Measurements from ENCODE around the gene JPH2. TPM values are rescaled to one million over a fixed set of nuclear protein-coding genes. Genes with fewer than 3 reads are reported as not detected.
A peak's percentile ranks its signal among the peaks of the same experiment; 100 is the strongest.

The JPH2 gene
- total and polyA plus RNA-seq, 2 of the 4 experiments (the other 2 are of a cell fraction) = 0.44 to 0.54 TPM

- TF ChIP-seq, protein P1, sequence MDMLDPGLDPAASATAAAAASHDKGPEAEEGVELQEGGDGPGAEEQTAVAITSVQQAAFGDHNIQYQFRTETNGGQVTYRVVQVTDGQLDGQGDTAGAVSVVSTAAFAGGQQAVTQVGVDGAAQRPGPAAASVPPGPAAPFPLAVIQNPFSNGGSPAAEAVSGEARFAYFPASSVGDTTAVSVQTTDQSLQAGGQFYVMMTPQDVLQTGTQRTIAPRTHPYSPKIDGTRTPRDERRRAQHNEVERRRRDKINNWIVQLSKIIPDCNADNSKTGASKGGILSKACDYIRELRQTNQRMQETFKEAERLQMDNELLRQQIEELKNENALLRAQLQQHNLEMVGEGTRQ (IDR thresholded peaks at IDR 0.05; ENCODE audit: low read depth, low read length) = no peak
These were observed 117.6 kb downstream of the JPH2 start (continued) for GRCh38 chr20:44069203-44070011.

DNA sequence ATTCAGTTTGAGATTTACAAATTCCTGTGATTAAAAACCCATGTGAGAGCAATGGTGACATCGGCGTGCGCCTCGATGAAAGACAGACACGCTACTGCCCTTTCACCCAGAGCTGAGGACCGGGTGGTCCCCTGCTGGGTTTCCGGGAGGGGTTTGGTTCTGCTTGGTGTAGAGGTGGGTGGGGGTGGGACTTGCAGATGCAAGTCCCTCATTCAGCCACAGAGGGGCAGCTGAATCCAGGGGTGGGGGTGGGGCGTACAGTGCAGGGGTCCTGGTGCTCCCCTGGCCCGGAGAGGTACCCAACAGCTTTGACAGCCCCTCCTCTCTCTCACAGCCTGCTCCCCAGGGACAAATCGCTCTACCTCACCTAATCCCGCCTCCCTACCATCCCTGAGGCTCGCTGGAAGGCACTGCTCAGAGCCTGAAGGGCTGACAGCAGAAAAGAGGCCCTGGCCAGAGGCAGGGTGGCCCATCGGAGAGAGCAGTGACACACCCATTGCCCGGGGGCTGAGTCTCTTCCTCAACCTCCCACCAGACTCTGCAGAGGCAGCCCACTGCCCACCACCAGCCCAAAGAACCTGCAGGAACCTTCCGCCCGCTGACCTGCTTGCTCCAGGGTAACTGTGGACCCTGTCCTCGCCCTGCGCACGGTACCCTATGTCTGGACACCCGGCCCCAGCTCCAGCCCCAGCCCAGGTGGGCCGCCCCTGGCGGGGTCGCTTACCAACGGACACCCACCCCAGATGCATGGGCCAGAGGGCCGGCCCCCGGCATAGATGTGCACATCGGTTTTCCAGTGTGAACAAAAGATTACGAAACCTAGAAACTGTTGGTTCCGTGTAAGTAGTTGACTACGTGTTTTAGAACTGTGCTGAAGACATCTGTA is 118.4 kb downstream of the JPH2 start:
- in situ Hi-C loops (cut with MboI; ENCODE audit: low sequenced_read_pairs) = no loop called here
- intact Hi-C loops (cut with micrococcal nuclease) = no loop called here
- H3K4ac ChIP-seq (ENCODE audit: low read depth, low read length) = no peak overlapping the region
- H3K4me2 ChIP-seq (ENCODE audit: low read depth, low read length) = no peak overlapping the region
- H4K20me1 ChIP-seq (ENCODE audit: insufficient read depth, low read length) = no peaks in the 10 kb centered on the region
- no peak overlapping the region for H3K56ac ChIP-seq (ENCODE audit: extremely low read depth, insufficient read depth, low read length)
- H3K9ac ChIP-seq (ENCODE audit: low read depth, low read length) = no peak overlapping the region
- H3K9me3 ChIP-seq (ENCODE audit: control insufficient read depth, insufficient read depth, low read length) = no peaks in the 10 kb centered on the region
- H4K5ac ChIP-seq (ENCODE audit: low read depth, low read length) = no peak overlapping the region
- no peaks in the 10 kb centered on the region for H3K27me3 ChIP-seq (ENCODE audit: control insufficient read depth, insufficient read depth, low read length)
- no peaks in the 10 kb centered on the region for H3K4me1 ChIP-seq (ENCODE audit: control insufficient read depth, insufficient read depth, low read length)
- TSS peak; percentile 73 for BruUV-seq (replicated peaks)
- no peak overlapping the region for H4K8ac ChIP-seq (ENCODE audit: low read depth in 2 of 2, low read length in 2 of 2)
- no peak overlapping the region for H2BK20ac ChIP-seq (ENCODE audit: low read depth, low read length)
- no peak overlapping the region for H3K23ac ChIP-seq (ENCODE audit: low read depth, low read length)
- WGBS, 2 experiments (ENCODE audit: extremely low coverage in 2 of 2, insufficient read length in 1 of 2) = 87% methylated on average over 13 of the region's 30 CpGs; no CpG with 5 or more reads in 1 of the 2 experiments
- ATAC-seq (ENCODE audit: low read depth) (no peak), DNase-seq (no peak)
- H2BK15ac ChIP-seq (ENCODE audit: low read depth, low read length) = no peak overlapping the region
- H3K27ac ChIP-seq (ENCODE audit: insufficient read depth, low read length) = no peak overlapping the region
- H3K4me3 ChIP-seq (ENCODE audit: insufficient read depth, low read depth, low read length) = no peak overlapping the region
- no peak overlapping the region for H4K91ac ChIP-seq (ENCODE audit: insufficient read depth, low read depth, low read length)
- H2AK9ac ChIP-seq (replicated peaks; ENCODE audit: low read depth, low read length, poor library complexity) = no peak overlapping the region
- H3K79me1 ChIP-seq (ENCODE audit: low read depth in 1 of 2, low read length in 2 of 2) = no peaks in the 10 kb centered on the region
- H3K9me1 ChIP-seq (ENCODE audit: insufficient read depth, low read length) = peaks cover under 1% of the 10 kb centered on the region; the same call in 1 of the 2 replicates
- dilution Hi-C loops (cut with HindIII; ENCODE audit: low sequenced_read_pairs, unreplicated experiment) = no loop called here
- no peak overlapping the region for H3K14ac ChIP-seq (replicated peaks; ENCODE audit: low read depth, low read length)
- H2BK5ac ChIP-seq (ENCODE audit: low read depth, low read length, poor library complexity, severe bottlenecking) = no peak overlapping the region
- H3K18ac ChIP-seq (ENCODE audit: low read depth, low read length) = no peak overlapping the region
- ChIA-PET POLR2A (ENCODE audit: unreplicated experiment) (no interaction called here), CTCF (interaction anchor here (1.0 kb wide), 1 partner anchor 318 kb away, joined by 3 read pairs; no protein-coding TSS in a partner anchor)
- TF ChIP-seq NFE2L2 (IDR thresholded peaks at IDR 0.05; ENCODE audit: low read depth, low read length) (no peak), CEBPB (IDR thresholded peaks at IDR 0.05; ENCODE audit: low read depth, low read length) (0 out of 2 replicates have a peak, but pooled peaks have one; percentile 16)
- peaks cover 28% of the 10 kb centered on the region; the same call in 1 of the 2 replicates for H3K36me3 ChIP-seq (ENCODE audit: control insufficient read depth, insufficient read depth, low read length)
- H2BK120ac ChIP-seq (ENCODE audit: low read depth, low read length) = no peak overlapping the region
- no peak overlapping the region for H2AK5ac ChIP-seq (ENCODE audit: low read depth, low read length)
- peak overlapping the region; percentile 3 for H2AFZ ChIP-seq (replicated peaks; ENCODE audit: low read length, poor library complexity)
